Measurements from ENCODE around the gene CRIP2. TPM values are rescaled to one million over a fixed set of nuclear protein-coding genes. Genes with fewer than 3 reads are reported as not detected.

CRIP2 gene
- total and polyA plus RNA-seq, 2 donors (not counting 3 experiments of a cell fraction or from before 2014, with no cell fraction given) = 322 to 954 TPM

DNA sequence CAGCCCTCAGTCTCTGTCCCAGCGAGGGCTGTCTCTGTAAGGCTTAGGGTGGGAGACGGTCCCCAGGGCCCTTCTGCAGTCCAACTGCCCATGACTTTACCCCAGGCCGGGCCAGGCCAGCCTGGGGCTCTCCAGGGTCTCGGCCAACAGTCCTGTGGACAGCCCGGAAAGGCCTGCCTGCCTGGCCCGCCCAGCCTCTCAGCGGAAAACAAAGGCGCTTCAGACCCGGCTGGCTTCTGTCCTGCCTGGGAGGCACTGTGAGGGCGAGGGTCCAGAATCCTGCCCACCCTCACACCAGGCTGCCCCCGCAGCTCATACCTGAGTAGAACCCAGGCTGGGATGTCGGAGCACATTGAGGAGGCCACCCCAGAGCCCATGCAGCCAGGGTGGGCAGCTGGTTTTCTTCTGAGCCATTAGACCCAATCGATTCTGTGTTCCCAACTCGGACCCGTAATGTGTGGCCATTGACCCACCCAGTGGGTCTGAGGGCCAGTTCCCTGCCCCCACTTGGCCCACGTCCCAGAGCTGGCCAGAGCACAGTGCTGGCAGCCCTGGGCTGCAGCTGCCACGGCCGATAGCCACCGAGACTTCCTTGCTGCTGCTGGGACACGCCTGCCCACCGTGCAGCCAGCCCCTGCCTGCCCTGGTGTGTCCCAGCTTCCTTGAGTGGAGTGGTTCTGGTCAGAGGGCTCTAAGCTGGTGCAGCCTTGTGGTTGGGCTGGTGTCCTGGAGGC is 1.6 kb downstream of the CRIP2 start:
- FAIRE-seq (no peak), DNase-seq (ENCODE audit: low read depth, low spot score) (peak; percentile 81)
- H3K27me3 ChIP-seq (ENCODE audit: control insufficient read depth in 2 of 2, insufficient read depth in 2 of 2, low read length in 2 of 2) = no peaks in the 10 kb centered on the region
- H3K4me3 ChIP-seq (replicated peaks in 1 of 3; ENCODE audit: insufficient read depth in 1 of 3, low read depth in 1 of 3, low read length in 3 of 3) = peak overlapping the region; percentile 3 to 93 (median 53)
- ChIA-PET POLR2A (interaction anchor here (1.0 to 2.0 kb wide), 2 partner anchors 13 to 46 kb away, joined by 3 to 9 read pairs; no protein-coding TSS in a partner anchor), CTCF (interaction anchor here (1.2 to 2.7 kb wide), 5 partner anchors 10 to 105 kb away, joined by 3 to 27 read pairs (median 11); partner anchors contain the start of gene CRIP1)
- TF ChIP-seq POLR2A (IDR thresholded peaks at IDR 0.05; ENCODE audit: low read depth, low read length) (peak; percentile 1), GATA2 (IDR thresholded peaks at IDR 0.05; ENCODE audit: insufficient read depth, insufficient read length, low read depth, low read length) (no peak), POLR2AphosphoS5 (IDR thresholded peaks at IDR 0.05; ENCODE audit: insufficient read depth, low read depth, low read length) (peak; percentile 82)
- TF ChIP-seq, protein P1, sequence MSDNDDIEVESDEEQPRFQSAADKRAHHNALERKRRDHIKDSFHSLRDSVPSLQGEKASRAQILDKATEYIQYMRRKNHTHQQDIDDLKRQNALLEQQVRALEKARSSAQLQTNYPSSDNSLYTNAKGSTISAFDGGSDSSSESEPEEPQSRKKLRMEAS (IDR thresholded peaks at IDR 0.05; ENCODE audit: insufficient read depth, insufficient read length) = no peak
- peaks cover 10% of the 10 kb centered on the region for H3K79me2 ChIP-seq (ENCODE audit: control insufficient read depth, insufficient read depth, low read length)
- BruUV-seq (replicated peaks) = TSS peak; percentile 15
- no peak overlapping the region for H2AFZ ChIP-seq (ENCODE audit: low read depth, low read length)
- intact Hi-C loops (cut with micrococcal nuclease) = no loop called here
- peaks cover 23% of the 10 kb centered on the region for H3K4me1 ChIP-seq (ENCODE audit: control insufficient read depth, extremely low read depth, insufficient read depth, low read length)
- H3K36me3 ChIP-seq (ENCODE audit: control insufficient read depth in 2 of 2, extremely low read depth in 1 of 2, insufficient read depth in 2 of 2, low read length in 2 of 2) = peaks cover 3 to 5% of the 10 kb centered on the region in 2 experiments
- peak overlapping the region; percentile 58 for H3K4me2 ChIP-seq (ENCODE audit: insufficient read depth, low read length)
- no peaks in the 10 kb centered on the region for H3K9me1 ChIP-seq (replicated peaks; ENCODE audit: control insufficient read depth, extremely low read depth, insufficient read depth, low read length)
- no peaks in the 10 kb centered on the region for H3K9me3 ChIP-seq (replicated peaks; ENCODE audit: control insufficient read depth, insufficient read depth, low read length)
- peak overlapping the region; percentile 97 for H3K9ac ChIP-seq (replicated peaks; ENCODE audit: extremely low read depth, insufficient read depth, low read length)
- dilution Hi-C loops (cut with MboI; ENCODE audit: extremely low pct_ligation_motif_present, low sequenced_read_pairs) = no loop called here
- no peaks in the 10 kb centered on the region for H4K20me1 ChIP-seq (replicated peaks; ENCODE audit: control insufficient read depth, extremely low read depth, insufficient read depth, low read length)
- H3K27ac ChIP-seq (ENCODE audit: insufficient read depth, low read depth, low read length) = peak overlapping the region; percentile 76

All from endothelial cell of umbilical vein (primary cell).